WTC11 (cell line): ENCODE data around the gene DYNC1I1. TPM values are rescaled to one million over a fixed set of nuclear protein-coding genes. Genes with fewer than 3 reads are reported as not detected.

ENCODE experiments used
- ATAC-seq: fragments of 200-7000 bp; cut with Tn5 transposase; 2 replicates; pipeline ENCODE4 v1.10.0; 2021; ENCODE audit warnings: mild to moderate bottlenecking, moderate library complexity
- CTCF ChIA-PET: fragments of 300-600 bp; sonication (Branson Sonifier 250); formaldehyde crosslinking; loops from one replicate; lab custom pipeline; 2021; ENCODE audit warnings: antibody characterized with exemption; lab: Charles Lee
- POLR2A ChIA-PET: fragments of 350-600 bp; sonication (Branson Sonifier 250); formaldehyde crosslinking; loops from one replicate; lab custom pipeline; 2021; ENCODE audit warnings: antibody characterized with exemption; lab: Charles Lee
- DNase-seq: peaks from one replicate; pipeline ENCODE4 v3.0.0; 2021; ENCODE audit warnings: low spot score
- H3K27ac Mint-ChIP-seq: 2 replicates; pipeline ENCODE4 v1.8.0; 2021; ENCODE audit warnings: mixed read lengths
- H3K27me3 Mint-ChIP-seq: 2 replicates; pipeline ENCODE4 v1.8.0; 2021; ENCODE audit warnings: low read depth, mild to moderate bottlenecking, moderate library complexity, mixed read lengths
- H3K36me3 Mint-ChIP-seq: 2 replicates; pipeline ENCODE4 v1.8.0; 2021; ENCODE audit warnings: mixed read lengths
- H3K4me1 Mint-ChIP-seq: 2 replicates; pipeline ENCODE4 v1.8.0; 2022; ENCODE audit warnings: mixed read lengths
- H3K4me3 Mint-ChIP-seq: 2 replicates; pipeline ENCODE4 v1.8.0; 2021; ENCODE audit warnings: mild to moderate bottlenecking, moderate library complexity, mixed read lengths
- H3K9me3 Mint-ChIP-seq: 2 replicates; pipeline ENCODE4 v1.8.0; 2021; ENCODE audit warnings: mixed read lengths
- ARID4B ChIP-seq: sonication (generic); formaldehyde crosslinking; IDR thresholded peaks from 2 replicates; pipeline ENCODE4 v1.8.0; 2023; ENCODE audit warnings: missing genetic modification reagents, mild to moderate bottlenecking, borderline replicate concordance
- ATF6 ChIP-seq: sonication (generic); formaldehyde crosslinking; IDR thresholded peaks from 2 replicates; pipeline ENCODE4 v1.8.1; 2023; ENCODE audit warnings: mild to moderate bottlenecking, missing genetic modification reagents
- CBFB ChIP-seq: sonication (generic); formaldehyde crosslinking; IDR thresholded peaks from 2 replicates; pipeline ENCODE4 v1.8.1; 2022; ENCODE audit warnings: mild to moderate bottlenecking, low read depth, missing genetic modification reagents
- EMX1 ChIP-seq: fragments of 250-450 bp; sonication (Bioruptor Pico); IDR thresholded peaks from 2 replicates; pipeline ENCODE4 v1.8.0; 2021; ENCODE audit warnings: mild to moderate bottlenecking
- FOXJ3 ChIP-seq: sonication (generic); formaldehyde crosslinking; IDR thresholded peaks from 2 replicates; pipeline ENCODE4 v1.9.0; 2021; ENCODE audit warnings: missing genetic modification reagents, mild to moderate bottlenecking, borderline replicate concordance
- MYBL2 ChIP-seq: sonication (generic); formaldehyde crosslinking; IDR thresholded peaks from 2 replicates; pipeline ENCODE4 v1.8.1; 2023; ENCODE audit warnings: mild to moderate bottlenecking, moderate library complexity, missing genetic modification reagents
- NFATC4 ChIP-seq: fragments of 250-450 bp; sonication (Bioruptor Pico); IDR thresholded peaks from 2 replicates; pipeline ENCODE4 v1.9.0; 2021; ENCODE audit warnings: mild to moderate bottlenecking
- PREB ChIP-seq: sonication (generic); formaldehyde crosslinking; IDR thresholded peaks from 2 replicates; pipeline ENCODE4 v1.8.1; 2022; ENCODE audit warnings: mild to moderate bottlenecking, missing genetic modification reagents, moderate library complexity, borderline replicate concordance
- RELA ChIP-seq: sonication (generic); formaldehyde crosslinking; IDR thresholded peaks from 2 replicates; pipeline ENCODE4 v1.8.1; 2022; ENCODE audit warnings: missing genetic modification reagents, mild to moderate bottlenecking, borderline replicate concordance
- SP1 ChIP-seq: sonication (generic); formaldehyde crosslinking; conservative IDR thresholded peaks from 2 replicates; pipeline ENCODE4 v1.8.1; 2022; ENCODE audit warnings: missing genetic modification reagents
- TCF7 ChIP-seq: sonication (generic); formaldehyde crosslinking; IDR thresholded peaks from 2 replicates; pipeline ENCODE4 v1.8.0; 2022; ENCODE audit warnings: mild to moderate bottlenecking, low read depth, missing genetic modification reagents, moderate library complexity
- USF1 ChIP-seq: sonication (generic); formaldehyde crosslinking; IDR thresholded peaks from 2 replicates; pipeline ENCODE4 v1.8.0; 2022; ENCODE audit warnings: mild to moderate bottlenecking, missing genetic modification reagents
- ZBTB21 ChIP-seq: sonication (generic); formaldehyde crosslinking; IDR thresholded peaks from 2 replicates; pipeline ENCODE4 v1.8.1; 2023; ENCODE audit warnings: mild to moderate bottlenecking, missing genetic modification reagents, borderline replicate concordance
- ZBTB43 ChIP-seq: sonication (generic); formaldehyde crosslinking; IDR thresholded peaks from 2 replicates; pipeline ENCODE4 v1.8.1; 2023; ENCODE audit warnings: mild to moderate bottlenecking, missing genetic modification reagents
- total RNA-seq: library from RNA; stranded (reverse); gene quantifications from 3 replicates; pipeline ENCODE4 v1.2.3, GENCODE V29; 2021
- TF ChIP-seq, protein P1 (sequence below): fragments of 250-450 bp; sonication (Bioruptor Pico); IDR thresholded peaks from 2 replicates; pipeline ENCODE4 v1.9.0; 2021; ENCODE audit warnings: mild to moderate bottlenecking
- TF ChIP-seq, protein P2 (sequence below): sonication (generic); formaldehyde crosslinking; IDR thresholded peaks from 2 replicates; pipeline ENCODE4 v1.8.0; 2022; ENCODE audit warnings: mild to moderate bottlenecking, missing genetic modification reagents
- TF ChIP-seq, protein P3 (sequence below): sonication (generic); formaldehyde crosslinking; IDR thresholded peaks from 2 replicates; pipeline ENCODE4 v1.8.0; 2023; ENCODE audit warnings: missing genetic modification reagents

Gene DYNC1I1
- total RNA-seq, 1 experiment from 2014 or later, result 2.8 TPM

DNA sequence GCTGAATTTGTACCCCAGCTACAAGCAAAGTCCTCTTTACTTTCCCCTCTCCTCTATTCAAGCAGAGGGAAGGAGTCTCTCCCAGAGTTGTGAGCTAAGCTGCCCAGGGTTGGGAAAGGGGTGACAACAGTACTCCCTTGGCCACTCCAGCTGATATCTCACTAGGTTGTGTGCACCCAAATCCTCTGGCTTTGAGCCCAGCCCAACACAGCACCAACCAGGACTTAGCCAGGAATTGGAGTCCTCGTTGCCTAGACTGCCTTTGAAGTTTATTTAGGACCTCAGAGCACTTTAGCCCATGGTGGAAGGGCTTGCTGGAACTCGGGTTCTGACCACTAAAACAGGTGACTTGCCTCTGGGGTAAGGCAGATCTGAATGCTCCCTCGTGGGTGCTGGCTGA, 35.7 kb upstream of the DYNC1I1 start (continued):
- TF ChIP-seq USF1, result no peak
- no peak for TF ChIP-seq ARID4B (CRISPR knock-in tag)

DNA sequence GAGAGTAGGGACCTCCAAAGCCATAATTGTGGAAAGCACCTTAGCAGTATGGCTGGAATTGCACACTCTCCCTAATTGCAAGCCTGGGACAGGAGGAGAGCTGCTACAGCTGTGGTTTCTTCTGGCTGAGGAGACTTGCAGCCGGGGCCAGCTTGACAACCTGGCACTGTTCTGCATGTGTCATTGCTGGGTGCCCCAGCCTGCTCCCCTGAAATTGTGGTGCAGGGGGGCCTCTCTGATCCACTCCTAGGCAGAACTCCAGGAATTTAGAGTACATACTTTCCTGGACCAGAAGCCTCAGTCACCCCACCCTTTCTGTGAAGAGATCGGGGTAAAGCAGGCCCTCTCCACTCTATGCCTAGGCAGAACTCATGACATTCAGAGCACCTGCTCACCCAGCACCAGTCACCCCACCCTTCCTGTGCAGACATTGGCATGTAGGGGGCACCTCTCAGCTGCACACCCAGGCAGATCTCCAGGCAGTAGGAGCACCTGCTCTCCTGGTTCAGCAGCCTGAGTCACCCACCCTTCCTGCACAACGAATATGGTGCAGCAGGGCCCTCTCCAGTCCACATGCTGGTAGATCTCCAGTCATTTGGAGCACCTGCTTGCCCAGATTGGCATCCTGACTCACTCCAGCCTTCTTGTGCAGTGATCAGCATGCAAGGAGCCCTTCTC, 34.4 kb upstream of the DYNC1I1 start:
- CTCF ChIA-PET, result interaction anchor here (1.7 kb wide), 1 partner anchor 133 kb away, joined by 4 read pairs; no protein-coding TSS in a partner anchor
- ATAC-seq, result no peak
- Mint-ChIP-seq H3K27ac (no peak overlapping the region), H3K4me3 (no peak overlapping the region)
- TF ChIP-seq CBFB (no peak), PREB (CRISPR knock-in tag) (no peak), ATF6 (CRISPR knock-in tag) (no peak), RELA (no peak), ZBTB21 (CRISPR knock-in tag) (no peak), USF1 (no peak), FOXJ3 (CRISPR knock-in tag) (no peak), TCF7 (CRISPR knock-in tag) (no peak)
- TF ChIP-seq, all 79 proteins: peak for 0
- Mint-ChIP-seq H3K36me3 (no peaks in the 10 kb centered on the region), H3K27me3 (peaks cover 4% of the 10 kb centered on the region), H3K9me3 (no peaks in the 10 kb centered on the region), H3K4me1 (no peaks in the 10 kb centered on the region)
- POLR2A ChIA-PET, result no interaction called here
- no peak for DNase-seq

DNA sequence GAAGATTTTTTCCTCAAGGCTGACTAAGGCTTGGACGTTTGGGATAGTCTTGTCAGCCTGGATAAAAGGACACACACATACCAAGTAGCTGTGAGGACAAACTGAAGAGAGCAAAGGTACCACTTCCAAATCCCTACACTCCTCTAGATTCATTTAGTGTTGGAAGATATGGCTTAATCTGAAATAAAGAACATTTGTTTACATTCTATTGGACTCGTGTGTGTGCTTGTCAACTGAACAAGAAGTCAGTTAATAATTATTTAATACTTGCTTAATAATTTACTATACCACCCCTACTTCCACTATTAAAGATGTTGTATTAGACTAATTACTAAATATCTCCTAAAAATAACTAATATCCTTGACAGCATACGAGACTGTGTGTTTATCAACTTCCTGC, 23.3 kb upstream of the DYNC1I1 start:
- H3K9me3 Mint-ChIP-seq, result no peaks in the 10 kb centered on the region
- ATAC-seq, result no peak
- H3K4me3 Mint-ChIP-seq, result no peak overlapping the region
- H3K36me3 Mint-ChIP-seq, result no peaks in the 10 kb centered on the region
- no peak for TF ChIP-seq SP1 (CRISPR knock-in tag)
- no peak for TF ChIP-seq MYBL2 (CRISPR knock-in tag)
- TF ChIP-seq, protein P1, sequence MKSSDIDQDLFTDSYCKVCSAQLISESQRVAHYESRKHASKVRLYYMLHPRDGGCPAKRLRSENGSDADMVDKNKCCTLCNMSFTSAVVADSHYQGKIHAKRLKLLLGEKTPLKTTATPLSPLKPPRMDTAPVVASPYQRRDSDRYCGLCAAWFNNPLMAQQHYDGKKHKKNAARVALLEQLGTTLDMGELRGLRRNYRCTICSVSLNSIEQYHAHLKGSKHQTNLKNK, result no peak
- no peak for TF ChIP-seq NFATC4 (CRISPR knock-in tag)
- TF ChIP-seq, protein P2, sequence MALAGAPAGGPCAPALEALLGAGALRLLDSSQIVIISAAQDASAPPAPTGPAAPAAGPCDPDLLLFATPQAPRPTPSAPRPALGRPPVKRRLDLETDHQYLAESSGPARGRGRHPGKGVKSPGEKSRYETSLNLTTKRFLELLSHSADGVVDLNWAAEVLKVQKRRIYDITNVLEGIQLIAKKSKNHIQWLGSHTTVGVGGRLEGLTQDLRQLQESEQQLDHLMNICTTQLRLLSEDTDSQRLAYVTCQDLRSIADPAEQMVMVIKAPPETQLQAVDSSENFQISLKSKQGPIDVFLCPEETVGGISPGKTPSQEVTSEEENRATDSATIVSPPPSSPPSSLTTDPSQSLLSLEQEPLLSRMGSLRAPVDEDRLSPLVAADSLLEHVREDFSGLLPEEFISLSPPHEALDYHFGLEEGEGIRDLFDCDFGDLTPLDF (CRISPR knock-in tag), result no peak
- no peak for TF ChIP-seq EMX1 (CRISPR knock-in tag)
- TF ChIP-seq, protein P3, sequence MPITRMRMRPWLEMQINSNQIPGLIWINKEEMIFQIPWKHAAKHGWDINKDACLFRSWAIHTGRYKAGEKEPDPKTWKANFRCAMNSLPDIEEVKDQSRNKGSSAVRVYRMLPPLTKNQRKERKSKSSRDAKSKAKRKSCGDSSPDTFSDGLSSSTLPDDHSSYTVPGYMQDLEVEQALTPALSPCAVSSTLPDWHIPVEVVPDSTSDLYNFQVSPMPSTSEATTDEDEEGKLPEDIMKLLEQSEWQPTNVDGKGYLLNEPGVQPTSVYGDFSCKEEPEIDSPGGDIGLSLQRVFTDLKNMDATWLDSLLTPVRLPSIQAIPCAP (CRISPR knock-in tag), result no peak
- no peak for TF ChIP-seq ZBTB43 (CRISPR knock-in tag)
- H3K27ac Mint-ChIP-seq, result no peak overlapping the region
- no peaks in the 10 kb centered on the region for H3K4me1 Mint-ChIP-seq
- no peak for DNase-seq
- POLR2A ChIA-PET, result no interaction called here
- CTCF ChIA-PET, result interaction anchor here (0.8 kb wide), 1 partner anchor 92 kb away, joined by 4 read pairs; no protein-coding TSS in a partner anchor
- H3K27me3 Mint-ChIP-seq, result no peaks in the 10 kb centered on the region; the same call in 1 of the 2 replicates
